ENCODE measurements around the gene IQSEC1. TPM values are rescaled to one million over a fixed set of nuclear protein-coding genes. Genes with fewer than 3 reads are reported as not detected.

The IQSEC1 gene
- total RNA-seq, 1 donor from 2014 or later = 59.7 TPM

DNA sequence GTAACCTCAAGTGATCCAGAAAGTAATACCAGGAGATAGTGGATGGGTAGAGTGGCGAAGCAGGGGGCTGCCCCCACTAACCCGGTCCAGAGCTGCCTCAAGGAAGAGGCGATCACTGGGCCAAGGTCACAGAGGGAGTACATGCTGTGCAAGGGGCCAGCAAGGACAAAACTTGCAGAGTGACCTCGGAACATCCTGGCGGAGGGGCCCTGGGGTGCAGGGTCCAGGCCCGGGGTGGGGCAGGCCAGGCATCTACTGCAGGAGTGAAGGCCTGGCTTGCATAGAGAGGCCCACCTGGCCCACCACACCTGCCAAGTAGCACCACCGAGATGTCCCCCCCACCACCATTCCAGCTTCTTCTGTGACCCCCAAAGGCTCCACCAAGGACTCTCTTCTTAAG, 17.6 kb downstream of the IQSEC1 start:
- no peak for DNase-seq (ENCODE audit: low spot score)
- intact Hi-C loops (cut with DNase I) = no loop called here

DNA sequence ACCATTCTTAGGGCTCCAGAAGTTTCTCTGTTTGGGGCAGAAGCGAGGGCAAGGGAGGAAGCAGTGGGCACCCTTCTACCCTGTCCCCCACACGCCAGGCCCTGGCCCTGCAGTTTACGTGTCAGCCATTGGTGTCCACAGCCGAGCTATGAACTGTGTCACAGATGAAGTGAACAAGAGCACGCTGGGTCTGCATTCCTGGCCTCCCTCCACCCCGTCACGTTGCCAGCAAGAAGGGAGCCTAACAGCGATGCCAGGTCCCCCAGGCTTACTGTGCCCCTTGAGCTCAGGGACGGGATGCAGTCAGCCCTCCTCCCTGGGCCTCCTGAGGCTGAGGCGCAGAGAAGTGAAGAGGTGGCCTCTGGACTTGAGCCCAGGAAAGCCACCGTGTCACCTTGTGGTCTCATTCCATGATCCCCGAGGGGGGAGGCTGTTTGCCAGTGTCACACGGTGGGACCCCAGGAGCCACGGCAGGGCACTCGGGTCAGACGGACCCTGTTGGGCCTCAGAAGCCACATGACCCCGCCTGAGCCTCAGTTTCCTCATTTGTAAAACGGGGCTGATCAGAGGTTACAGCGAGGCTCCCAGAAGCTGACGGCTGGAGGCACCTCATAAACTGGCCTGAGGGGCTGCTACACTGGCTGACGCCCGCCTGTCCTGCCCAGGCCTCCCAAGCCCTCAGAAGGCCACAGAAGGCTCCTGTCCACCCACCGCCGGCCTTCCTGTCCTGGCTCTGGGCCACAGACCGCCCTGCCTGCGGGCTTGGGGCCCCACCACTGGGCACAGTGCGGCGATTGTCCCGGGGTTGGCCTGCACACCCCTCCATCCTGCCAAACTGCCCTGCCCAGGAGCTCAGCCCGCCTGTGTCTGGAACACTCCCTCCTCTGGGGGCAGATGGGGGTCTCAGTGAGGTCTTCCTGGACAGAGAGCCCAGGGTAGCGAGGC, 18.6 kb downstream of the IQSEC1 start:
- DNase-seq (ENCODE audit: low spot score) = no peak

DNA sequence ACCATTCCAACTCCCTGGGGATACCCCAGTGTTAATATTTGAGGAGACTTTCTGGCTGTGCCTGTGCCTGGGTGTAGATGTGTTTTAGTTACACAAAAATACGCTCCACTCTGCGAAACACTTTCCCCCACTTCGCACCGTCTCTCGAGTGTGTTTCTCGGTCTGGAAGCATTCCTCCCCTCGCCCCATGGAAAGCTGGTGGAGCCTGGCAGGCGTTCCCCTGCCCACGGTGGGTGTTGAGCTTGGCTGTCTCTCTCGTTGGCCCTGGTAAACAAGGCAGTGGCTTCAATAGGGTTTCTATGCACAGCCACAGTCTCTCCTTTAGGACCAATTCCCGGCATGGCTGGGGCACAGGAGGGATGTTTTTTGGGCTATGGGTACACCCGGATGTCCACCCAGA, 19.3 kb downstream of the IQSEC1 start:
- intact Hi-C loops (cut with DNase I) = no loop called here
- DNase-seq (ENCODE audit: low spot score) = no peak

More for the DNA sequence above, 18.6 kb downstream of the IQSEC1 start:
- intact Hi-C loops (cut with DNase I) = no loop called here

DNA sequence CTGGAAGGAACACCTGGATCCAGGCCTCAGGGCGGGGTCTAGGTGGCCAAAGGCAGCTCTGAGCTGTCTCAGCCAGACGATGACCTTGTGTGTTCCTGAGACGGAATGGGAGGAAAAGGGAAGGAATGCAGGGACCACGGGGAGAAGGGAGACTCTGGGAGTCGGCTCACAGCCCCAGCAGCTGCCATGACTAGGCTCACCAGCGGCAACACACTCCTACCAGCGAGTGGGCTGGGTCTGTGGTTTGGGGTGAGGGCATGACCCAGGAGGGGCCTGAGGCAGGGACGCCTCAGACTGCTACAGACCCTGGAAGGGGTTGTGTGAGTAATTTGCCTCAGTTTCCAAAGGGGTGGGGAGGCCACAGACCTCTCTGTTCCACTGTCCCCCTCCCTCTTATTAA, 19.8 kb downstream of the IQSEC1 start:
- DNase-seq (ENCODE audit: low spot score) = no peak
- intact Hi-C loops (cut with DNase I) = no loop called here

DNA sequence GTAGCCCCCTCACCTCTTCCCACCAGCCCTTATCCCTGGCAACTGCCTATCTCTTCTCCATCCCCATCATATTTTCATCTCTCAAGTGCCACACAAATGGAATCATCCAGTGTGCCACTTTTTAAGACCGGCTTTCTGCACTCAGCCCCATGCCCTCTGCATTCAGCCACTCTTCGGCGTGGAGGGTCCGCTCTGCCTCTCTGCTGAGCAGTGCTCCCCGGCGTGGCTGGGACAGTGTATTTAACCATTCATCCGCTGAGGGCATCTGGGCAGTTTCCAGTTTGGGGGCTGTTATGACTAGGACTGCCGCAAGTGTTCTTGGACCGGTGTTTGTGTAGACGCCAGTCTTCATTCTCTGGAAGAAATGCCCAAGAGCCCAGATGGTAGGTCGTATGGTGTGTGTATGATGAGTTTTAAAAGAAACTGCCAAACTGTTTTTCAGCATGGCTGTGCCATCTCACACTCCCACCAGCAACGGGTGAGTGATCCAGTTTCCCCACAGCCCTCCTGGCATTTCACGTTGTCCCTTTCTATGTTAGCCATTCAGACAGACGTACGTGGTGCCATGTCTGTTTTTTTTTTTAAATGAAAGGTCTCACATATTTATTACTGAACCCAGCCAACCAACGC, 20.9 kb downstream of the IQSEC1 start:
- intact Hi-C loops (cut with DNase I) = no loop called here
- no peak for DNase-seq (ENCODE audit: low spot score)

DNA sequence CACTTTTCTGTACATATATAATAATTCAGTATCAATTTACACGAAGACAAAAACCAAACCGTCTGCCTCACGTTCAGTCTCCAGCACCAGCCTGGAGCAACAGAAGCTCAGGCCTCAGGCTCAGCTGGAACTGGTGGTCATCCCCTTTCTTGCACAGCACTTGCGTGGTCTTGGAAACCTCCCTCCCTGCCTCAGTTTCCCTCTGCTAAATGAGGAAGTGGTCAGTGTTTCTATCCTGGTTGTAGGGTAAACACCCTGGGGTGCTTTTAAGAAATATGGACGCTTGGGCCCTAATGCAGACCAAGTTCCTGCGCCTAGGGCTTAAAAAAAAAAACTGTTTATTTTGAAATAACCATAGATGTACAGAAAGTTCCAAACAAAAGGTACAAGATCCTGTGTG, 21.6 kb downstream of the IQSEC1 start:
- no peak for DNase-seq (ENCODE audit: low spot score)
- intact Hi-C loops (cut with DNase I) = no loop called here

DNA sequence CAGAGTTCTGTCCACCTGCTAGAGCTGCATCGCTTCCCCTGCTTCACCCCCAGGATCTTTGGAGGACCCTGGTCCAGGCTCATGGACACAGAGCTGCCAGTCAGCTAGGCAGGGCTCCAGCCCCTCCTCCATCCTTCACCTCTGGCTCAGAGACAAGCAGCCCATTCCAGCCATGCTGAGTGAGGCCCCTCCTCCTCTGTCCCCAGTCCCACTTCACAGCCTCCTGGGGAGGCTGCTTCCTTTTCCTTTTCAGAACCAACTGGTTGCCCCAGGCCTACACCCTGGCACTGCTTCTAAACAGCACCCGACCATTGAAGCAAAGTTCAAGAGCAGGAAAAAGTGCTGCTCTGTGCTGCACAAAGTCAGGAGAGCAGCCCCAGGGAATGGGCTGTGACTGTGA, 22.2 kb downstream of the IQSEC1 start:
- intact Hi-C loops (cut with DNase I) = no loop called here
- DNase-seq (ENCODE audit: low spot score) = no peak

DNA sequence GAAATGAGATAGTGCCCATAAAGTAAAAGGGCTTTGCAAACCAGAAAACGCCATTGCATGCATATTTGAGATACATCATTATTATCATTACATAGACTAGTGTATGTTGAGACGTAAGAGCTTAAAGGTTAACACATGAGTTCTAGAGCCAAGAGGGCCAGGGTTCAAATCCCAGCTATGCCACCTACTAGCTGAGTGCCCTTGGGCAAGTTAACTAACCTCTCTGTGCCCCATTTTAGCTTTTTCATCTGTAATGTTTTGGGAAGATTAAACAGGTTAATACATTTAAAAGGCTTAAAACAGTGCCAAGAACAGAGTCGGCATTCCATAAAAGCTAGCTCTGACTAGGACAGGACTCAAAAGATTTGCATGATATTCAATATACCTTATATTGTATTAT, 22.8 kb downstream of the IQSEC1 start:
- DNase-seq (ENCODE audit: low spot score) = no peak

DNA sequence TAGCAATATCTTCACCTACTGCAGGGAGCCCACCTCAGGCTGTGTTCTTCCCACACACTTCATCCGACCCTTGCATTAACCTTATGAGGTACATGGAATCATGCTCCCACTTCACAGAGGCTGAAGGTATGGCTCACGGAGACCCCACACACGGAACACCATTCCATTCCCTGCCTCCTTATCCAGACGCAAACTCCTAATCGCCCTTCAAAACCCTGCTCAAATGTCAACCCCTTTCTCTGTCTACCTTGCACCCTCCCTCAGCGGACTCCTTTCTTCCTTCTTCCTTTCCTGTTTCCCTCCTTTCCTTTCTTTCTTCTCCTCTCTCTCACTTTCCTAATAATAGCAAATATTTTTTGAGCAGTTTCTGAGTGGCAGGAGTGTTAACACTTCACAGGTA, 23.8 kb downstream of the IQSEC1 start:
- intact Hi-C loops (cut with DNase I) = no loop called here
- no peak for DNase-seq (ENCODE audit: low spot score)

More for the DNA sequence above, 22.8 kb downstream of the IQSEC1 start:
- intact Hi-C loops (cut with DNase I) = no loop called here

DNA sequence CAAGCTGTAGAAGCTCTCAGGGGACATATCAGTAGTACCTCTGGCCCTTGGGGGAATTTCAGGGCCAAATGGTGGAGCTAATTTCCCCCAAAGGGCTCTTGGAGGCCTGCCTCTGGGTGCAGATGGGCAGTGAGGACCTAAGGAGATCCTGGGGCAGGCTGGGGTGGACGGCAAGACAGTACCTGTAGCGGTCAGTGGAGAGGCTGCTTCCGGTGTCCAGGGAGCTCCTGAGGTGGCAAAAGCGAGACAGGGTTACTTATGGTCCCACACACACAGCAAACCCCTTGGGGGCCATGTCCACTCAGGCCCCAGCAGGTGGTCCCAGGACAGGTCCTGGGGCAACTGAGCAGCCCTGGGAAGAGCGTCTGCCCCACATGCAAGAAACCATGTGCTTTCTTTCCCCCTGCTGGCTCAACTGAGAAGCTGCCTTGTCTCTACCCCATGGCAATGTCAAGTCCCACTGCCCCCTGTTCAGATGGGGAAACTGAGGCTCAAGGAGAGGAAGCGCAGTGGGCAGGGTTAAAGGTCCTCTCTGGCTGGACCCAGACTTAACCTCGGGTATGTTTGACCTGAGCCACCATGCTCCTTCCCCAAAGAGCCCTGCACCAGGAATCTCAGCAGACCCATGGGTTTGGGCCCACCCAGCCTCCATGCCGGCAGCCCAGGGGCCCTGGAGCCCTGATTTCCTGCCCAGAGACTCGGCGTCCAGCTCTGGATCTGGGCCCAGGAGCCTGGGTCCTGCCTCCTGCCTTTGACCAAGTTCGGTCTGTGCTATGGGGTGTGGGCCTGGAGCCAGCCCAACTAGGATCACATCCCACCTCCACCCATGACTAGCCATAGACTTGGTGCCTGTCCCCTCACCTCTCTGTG, 25.7 kb downstream of the IQSEC1 start:
- intact Hi-C loops (cut with DNase I) = no loop called here
- no peak for DNase-seq (ENCODE audit: low spot score)

DNA sequence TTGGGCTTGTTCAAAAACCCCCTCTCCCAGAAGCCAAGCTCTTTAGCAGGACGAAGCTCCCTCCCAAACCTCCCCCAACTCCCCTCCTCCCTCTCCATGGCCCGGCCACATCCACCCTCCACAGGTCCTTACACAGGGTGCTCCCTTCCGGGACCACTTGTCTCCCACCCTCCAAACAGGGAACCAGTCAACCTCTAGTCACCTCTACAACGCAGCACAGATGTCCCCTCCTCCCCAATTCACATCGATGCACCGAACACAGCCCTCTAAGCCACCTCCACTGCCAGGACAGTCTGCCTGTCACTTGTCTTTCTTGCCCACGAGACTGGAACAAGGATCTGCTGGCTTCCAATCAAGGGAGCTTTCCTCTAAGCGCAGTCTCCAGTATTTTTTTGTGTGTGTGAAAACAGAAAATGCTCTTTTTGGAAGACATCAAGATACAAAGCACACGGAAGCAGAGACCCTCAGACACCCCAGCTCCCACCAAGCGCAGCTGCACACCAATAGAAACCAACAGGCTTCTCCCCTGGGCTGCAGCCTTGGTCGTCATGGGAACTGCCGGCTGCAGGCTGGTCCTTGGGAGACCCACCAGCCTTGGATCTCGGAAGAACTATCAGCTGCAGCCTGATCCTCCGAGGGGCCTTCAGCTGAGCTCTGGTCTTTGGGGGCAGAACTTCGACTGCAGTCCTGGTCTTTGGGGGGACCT, 26.5 kb downstream of the IQSEC1 start:
- intact Hi-C loops (cut with DNase I) = no loop called here
- no peak for DNase-seq (ENCODE audit: low spot score)

DNA sequence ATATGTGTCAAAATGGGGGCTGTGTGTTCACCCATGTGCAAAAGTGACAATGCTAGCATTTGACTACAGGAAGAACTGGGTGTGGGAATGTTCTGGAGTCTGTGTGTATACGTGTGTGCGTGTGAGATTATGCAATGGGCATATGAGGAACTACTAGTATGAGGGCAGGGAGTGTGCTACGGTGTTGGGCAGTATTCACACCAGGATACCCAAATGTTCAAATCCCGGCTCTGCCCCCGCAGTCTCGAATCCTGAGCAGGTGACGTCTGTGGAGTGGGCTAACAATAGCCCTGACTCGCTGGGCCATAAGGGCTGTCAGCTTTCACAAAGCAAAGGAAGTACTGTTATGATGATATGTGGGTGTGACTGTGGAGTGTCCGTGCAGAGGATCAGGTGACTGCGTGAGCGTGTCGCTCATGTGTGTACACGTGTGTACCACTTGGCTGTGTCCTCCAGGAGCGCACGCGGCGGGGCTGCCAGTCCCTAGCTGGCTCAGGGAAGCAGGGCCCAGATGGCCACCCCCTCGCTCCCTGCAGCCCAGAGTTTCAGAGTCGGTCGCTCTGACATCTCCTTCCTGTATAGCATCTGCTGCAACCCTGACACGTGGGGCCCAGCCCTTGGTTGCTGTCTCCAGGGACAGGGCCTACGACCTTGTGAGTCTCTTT, 27.2 kb downstream of the IQSEC1 start:
- intact Hi-C loops (cut with DNase I) = no loop called here
- no peak for DNase-seq (ENCODE audit: low spot score)

DNA sequence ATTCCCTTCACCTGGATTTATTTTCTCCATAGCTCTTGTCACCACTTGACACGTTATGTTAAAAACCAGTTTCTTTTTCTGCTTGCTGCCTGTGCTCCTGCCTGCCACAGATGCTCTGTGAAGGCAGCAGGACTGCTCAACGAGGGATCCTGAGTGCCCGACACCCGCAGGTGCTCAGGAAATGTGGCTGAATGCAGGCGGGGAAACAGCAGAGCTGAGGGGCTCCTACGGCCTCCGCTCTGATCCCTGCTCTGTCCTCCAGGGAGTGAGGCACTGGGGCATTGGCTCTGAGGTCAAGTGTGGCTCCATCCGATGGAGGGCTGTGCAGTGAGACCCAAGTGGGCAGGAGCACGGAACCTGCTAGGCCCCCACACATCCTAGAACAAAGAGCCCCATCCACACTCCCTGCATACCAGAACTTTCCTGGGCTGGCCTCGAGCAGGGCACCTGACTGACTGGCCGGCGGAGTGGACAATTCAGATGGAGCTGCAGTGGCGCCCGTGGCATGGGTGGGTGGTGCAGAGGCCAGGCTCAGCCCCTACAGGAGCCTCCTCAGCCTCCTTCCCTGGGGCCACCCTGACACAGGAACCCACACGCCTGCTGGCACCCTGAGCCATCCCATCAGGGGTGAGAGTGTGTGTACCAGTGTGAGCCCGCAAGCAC, 27.9 kb downstream of the IQSEC1 start:
- DNase-seq (ENCODE audit: low spot score) = no peak
- intact Hi-C loops (cut with DNase I) = no loop called here

DNA sequence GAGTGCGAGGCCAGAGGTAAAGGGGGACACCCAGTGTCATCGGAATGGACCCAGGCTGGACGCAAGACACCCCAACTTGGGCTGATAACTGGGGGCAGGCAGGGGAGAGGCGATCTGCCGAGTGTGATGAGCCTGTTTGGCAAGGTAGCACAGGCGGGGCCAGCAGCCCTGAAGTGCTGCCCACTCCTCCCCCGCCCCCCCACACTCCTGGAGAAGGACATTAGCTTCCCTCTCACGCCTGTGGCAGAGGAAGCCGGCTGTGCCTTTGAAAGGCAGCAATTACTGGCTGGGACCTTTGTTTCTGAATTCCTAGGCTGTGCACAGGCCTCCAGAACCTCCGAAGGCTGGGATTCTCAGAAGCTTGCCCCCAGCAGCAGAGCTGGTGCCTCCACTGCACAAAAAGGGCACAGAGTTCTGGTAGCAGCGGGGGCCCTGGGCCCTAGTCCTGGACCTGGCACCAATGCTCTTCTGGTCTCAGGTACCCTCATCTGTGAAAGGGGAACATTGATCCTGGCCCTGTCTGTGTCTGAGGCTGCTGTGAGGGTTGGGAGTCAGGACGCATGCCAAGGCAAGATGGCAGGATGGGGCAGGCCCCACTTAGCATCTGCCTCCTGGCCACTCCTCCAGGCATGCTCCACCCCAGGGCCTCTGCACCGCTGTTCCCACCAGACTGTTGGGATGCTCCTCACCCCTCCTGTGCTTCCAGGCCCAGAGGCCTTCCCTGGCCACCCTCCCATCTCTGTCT, 28.6 kb downstream of the IQSEC1 start:
- DNase-seq (ENCODE audit: low spot score) = no peak
- intact Hi-C loops (cut with DNase I) = no loop called here

DNA sequence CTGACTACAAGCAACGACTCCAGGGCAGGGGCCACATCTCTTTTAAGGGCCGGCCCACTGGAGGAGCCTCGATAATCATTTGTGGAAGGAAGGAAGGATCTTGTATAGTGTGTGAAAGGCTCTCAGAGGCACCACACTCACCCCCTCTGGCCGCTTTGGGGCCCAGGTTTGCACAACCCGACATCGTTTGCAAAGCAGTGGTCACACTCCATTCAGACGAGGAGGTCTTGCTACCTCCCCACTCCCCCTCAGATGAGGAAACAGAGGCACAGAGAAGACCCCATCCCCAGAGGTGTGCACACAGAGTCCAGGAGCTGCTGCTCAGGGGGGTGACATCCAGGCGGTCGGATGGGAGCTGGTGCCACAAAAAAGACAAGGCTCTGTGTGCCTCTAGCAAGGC, 29.6 kb downstream of the IQSEC1 start:
- no peak for DNase-seq (ENCODE audit: low spot score)
- intact Hi-C loops (cut with DNase I) = no loop called here

DNA sequence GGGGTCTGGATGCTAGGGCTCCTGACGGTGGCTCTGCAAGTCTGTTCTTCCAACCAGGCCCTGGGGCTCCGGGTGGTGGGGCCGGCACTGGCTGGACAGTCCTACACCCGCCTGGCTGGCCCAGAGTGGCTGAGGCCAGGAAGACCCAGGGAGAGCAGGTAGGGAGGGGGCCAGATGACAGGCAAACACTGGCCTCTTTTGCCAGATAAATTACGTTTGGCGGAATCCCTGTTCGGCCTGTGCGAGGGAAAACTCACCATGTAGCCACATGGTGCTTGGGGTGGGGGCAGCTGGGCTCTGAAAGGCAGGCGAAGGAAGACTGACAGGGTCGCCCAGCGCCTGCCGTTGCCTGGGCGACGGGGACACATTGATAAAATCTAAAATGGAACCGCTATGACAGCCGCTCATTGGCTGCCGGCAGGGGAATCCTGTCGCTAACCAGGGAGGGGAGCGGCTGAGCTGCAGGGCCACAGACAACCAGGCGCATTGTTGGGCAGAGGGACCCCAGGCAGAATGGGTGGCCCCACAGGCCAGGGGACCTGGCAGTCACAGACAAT, 30.4 kb downstream of the IQSEC1 start:
- intact Hi-C loops (cut with DNase I) = no loop called here
- no peak for DNase-seq (ENCODE audit: low spot score)

DNA sequence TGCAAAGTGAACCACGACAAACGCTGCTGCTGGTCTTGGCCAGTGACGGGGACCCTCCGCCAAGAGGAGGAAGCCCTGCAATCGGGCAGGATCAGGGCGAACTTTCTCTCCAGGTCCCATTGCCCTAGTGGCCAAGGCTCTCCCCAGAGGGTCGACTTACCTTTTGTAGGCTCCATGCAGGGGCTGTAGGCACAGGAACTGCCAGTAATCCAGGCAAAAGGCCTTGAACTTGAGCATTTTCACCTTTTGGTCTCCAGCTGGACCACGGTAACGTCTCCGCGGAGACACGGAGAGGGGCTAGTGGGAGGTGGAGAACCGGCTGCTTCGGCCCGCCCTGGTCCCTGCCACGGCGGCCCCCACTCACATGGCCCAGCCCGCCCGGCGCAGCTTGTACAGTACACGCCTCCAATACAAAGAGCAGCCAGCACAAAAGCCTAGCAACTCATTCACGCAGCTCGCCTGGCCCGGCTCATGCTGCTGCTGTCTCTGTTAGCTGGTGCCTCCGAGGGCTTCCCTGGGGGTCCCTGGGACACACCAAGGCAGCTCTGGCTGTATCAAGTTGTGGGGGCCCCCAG, 31.0 kb downstream of the IQSEC1 start:
- DNase-seq (ENCODE audit: low spot score) = no peak
- intact Hi-C loops (cut with DNase I) = no loop called here

All from cardiac septum (tissue), 1 donor.